Activated CD8-positive, alpha-beta T cell treated with anti-CD3 and anti-CD28 coated beads, Interleukin-2, amount 10 ng/mL, durations not matched to agents 7 days and 5 days (primary cell): ENCODE measurements around the gene UTP14A. TPM values are rescaled to one million over a fixed set of nuclear protein-coding genes. Genes with fewer than 3 reads are reported as not detected.

Experiments
- ATAC-seq: fragments of 150-1000 bp; cut with Tn5 transposase; one replicate; pipeline ENCODE4 v1.10.0; 2021; ENCODE audit warnings: moderate library complexity
- CTCF ChIA-PET: fragments of 350-600 bp; sonication (Branson Sonifier 250); formaldehyde crosslinking; loops from one replicate; lab custom pipeline; 2021; ENCODE audit warnings: antibody characterized with exemption; lab: Charles Lee
- POLR2A ChIA-PET: fragments of 350-600 bp; sonication (Branson Sonifier 250); formaldehyde crosslinking; loops from one replicate; lab custom pipeline; 2021; ENCODE audit warnings: antibody characterized with exemption; lab: Charles Lee
- DNase-seq: peaks from one replicate; pipeline ENCODE4 v3.0.0-alpha.2; 2020
- H3K27ac Mint-ChIP-seq: one replicate; pipeline ENCODE4 v1.8.0; 2021; ENCODE audit warnings: mild to moderate bottlenecking, mixed read lengths
- H3K27me3 Mint-ChIP-seq: one replicate; pipeline ENCODE4 v1.8.0; 2021; ENCODE audit warnings: low read depth, mixed read lengths
- H3K36me3 Mint-ChIP-seq: one replicate; pipeline ENCODE4 v1.8.0; 2021; ENCODE audit warnings: low read depth, mixed read lengths
- H3K4me1 Mint-ChIP-seq: one replicate; pipeline ENCODE4 v1.8.0; 2021; ENCODE audit warnings: low read depth, mixed read lengths
- H3K4me3 Mint-ChIP-seq: one replicate; pipeline ENCODE4 v1.8.0; 2021; ENCODE audit warnings: mild to moderate bottlenecking, mixed read lengths
- H3K9me3 Mint-ChIP-seq: one replicate; pipeline ENCODE4 v1.8.0; 2022; ENCODE audit warnings: mixed read lengths; ENCODE audit not compliant: insufficient read depth
- total RNA-seq, 2 experiments: library from RNA; stranded (reverse); gene quantifications; one replicate each; pipeline ENCODE4 v1.2.3, GENCODE V29; 2021

The UTP14A gene
- total RNA-seq, 2 experiments from 2014 or later: 28.1 to 29.7 TPM

DNA sequence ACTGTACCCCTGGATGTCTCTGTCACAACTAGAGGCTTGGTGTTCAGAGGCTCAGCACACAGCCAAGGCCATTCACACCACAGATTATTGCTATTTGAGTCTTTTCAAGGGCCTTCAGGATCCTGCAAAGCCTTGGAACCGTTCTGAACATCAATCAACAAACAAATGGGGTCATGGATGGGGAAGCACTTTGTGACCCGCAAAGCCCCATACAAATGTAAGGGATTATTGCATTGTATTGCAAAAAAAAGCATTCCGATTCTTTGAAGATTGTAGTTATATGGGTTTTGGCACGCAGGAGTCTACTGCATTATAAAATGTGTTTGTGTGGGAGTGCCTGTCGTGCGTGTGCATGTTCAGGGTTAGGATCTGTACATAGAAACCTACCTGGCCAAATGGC is 59.2 kb downstream of the UTP14A start:
- Mint-ChIP-seq H3K27me3 (peaks cover 2% of the 10 kb centered on the region), H3K4me3 (no peak overlapping the region), H3K36me3 (no peaks in the 10 kb centered on the region), H3K9me3 (no peaks in the 10 kb centered on the region), H3K4me1 (peaks cover 14% of the 10 kb centered on the region), H3K27ac (no peak overlapping the region)
- ChIA-PET CTCF (no interaction called here), POLR2A (no interaction called here)
- DNase-seq: no peak
- no peak for ATAC-seq

DNA sequence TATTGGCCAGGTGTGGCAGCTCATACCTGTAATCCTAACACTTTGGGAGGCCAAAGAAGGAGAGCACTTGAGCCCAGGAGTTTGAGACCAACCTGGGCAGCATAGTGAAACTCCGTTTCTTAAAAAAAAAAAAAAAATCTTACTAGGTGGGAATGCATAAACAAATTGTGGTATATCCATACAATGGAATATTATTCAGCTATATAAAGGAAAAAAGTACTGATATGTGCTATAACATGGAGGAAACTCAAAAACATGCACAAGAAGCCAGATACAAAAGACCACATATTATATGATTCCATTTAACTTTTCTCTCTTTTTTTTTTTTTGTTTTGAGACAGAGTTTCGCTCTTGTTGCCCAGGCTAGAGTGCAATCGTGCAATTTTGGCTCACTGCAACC is 63.0 kb downstream of the UTP14A start:
- Mint-ChIP-seq H3K4me3 (no peak overlapping the region), H3K27me3 (peaks cover 17% of the 10 kb centered on the region), H3K27ac (no peak overlapping the region), H3K9me3 (no peaks in the 10 kb centered on the region), H3K36me3 (no peaks in the 10 kb centered on the region), H3K4me1 (no peaks in the 10 kb centered on the region)
- POLR2A ChIA-PET: no interaction called here
- no peak for ATAC-seq
- DNase-seq: no peak
- CTCF ChIA-PET: no interaction called here

DNA sequence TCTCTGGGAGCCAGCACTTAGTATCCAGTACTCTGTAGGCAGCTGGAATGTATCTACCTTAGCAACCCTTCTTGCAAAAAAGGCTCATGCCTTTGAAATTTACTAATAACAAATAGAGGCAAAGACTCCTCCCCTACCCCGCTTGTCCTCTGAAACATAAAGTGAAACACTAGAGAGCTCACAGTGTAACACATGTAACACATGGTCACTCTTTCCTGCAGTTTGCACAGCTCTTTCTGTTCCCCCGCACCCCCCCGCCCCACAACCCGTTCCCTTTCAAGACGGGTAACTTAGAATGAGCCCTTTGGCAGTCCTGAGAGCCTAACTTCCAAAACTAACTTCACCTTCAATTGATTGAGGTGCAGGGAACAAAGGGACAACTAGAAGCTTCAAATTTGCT is 70.5 kb downstream of the UTP14A start:
- H3K36me3 Mint-ChIP-seq: no peaks in the 10 kb centered on the region
- no peaks in the 10 kb centered on the region for H3K9me3 Mint-ChIP-seq
- DNase-seq (no peak), ATAC-seq (no peak)
- POLR2A ChIA-PET: no interaction called here
- no peak overlapping the region for H3K27ac Mint-ChIP-seq
- CTCF ChIA-PET: no interaction called here
- peaks cover 19% of the 10 kb centered on the region for H3K27me3 Mint-ChIP-seq
- H3K4me3 Mint-ChIP-seq: no peak overlapping the region
- peaks cover 19% of the 10 kb centered on the region for H3K4me1 Mint-ChIP-seq

Other genes starting within 250 kb of the UTP14A start
- gene XPNPEP2, start 167.2 kb upstream of the UTP14A start, total RNA-seq: 1 to 10 TPM; 1.6 to 1.7 TPM
- 100 to 1,000 TPM; 286 to 303 TPM for gene SASH3, start 126.2 kb upstream of the UTP14A start, total RNA-seq
- gene ZDHHC9, start 62.3 kb upstream of the UTP14A start, total RNA-seq: 1 to 10 TPM; 4.7 to 5.4 TPM
- 10 to 100 TPM in 1 of 2 experiments, 1 to 10 TPM in 1; 9.7 to 10.9 TPM for gene BCORL1, start 76.5 kb downstream of the UTP14A start, total RNA-seq
- 10 to 100 TPM; 38.2 to 39.0 TPM for gene ELF4, start 204.3 kb downstream of the UTP14A start, total RNA-seq